Neutrophil (primary cell): ENCODE measurements around the gene OR10H4.

Experiments
- H3K27ac ChIP-seq: fragments of 200-600 bp; sonication (generic); 2 replicates; pipeline ENCODE4 v1.5.1; 2016; ENCODE audit warnings: mild to moderate bottlenecking, moderate library complexity
- H3K27me3 ChIP-seq: fragments of 200-600 bp; sonication (generic); 2 replicates; pipeline ENCODE4 v1.6.0; 2016; ENCODE audit warnings: mild to moderate bottlenecking
- H3K36me3 ChIP-seq: fragments of 200-600 bp; sonication (generic); 2 replicates; pipeline ENCODE4 v1.5.1; 2017
- H3K4me1 ChIP-seq, 2 experiments: fragments of 200-600 bp in 1 of 2; sonication (generic) in 1 of 2; 1 replicate in 1 of 2; 2 replicates in 1 of 2; pipeline versions ENCODE4 v1.5.1 to v1.6.1; 2013 to 2016; ENCODE audit warnings: low read depth in 1 of 2, low read length in 1 of 2, mild to moderate bottlenecking in 1 of 2, moderate library complexity in 1 of 2; ENCODE audit not compliant: control insufficient read depth in 1 of 2, insufficient read depth in 1 of 2
- H3K4me3 ChIP-seq, 2 experiments: fragments of 200-600 bp in 1 of 2; sonication (generic) in 1 of 2; 1 replicate in 1 of 2; 2 replicates in 1 of 2; pipeline ENCODE4 v1.5.1; 2013 to 2016; ENCODE audit warnings: low read depth in 1 of 2, low read length in 1 of 2, mild to moderate bottlenecking in 1 of 2, moderate library complexity in 1 of 2
- H3K9me3 ChIP-seq: fragments of 200-600 bp; sonication (generic); 2 replicates; pipeline ENCODE4 v1.5.1; 2016
- CTCF ChIP-seq: fragments of 200-600 bp; sonication (generic); IDR thresholded peaks from 2 replicates; pipeline ENCODE4 v1.5.1; 2016; ENCODE audit warnings: antibody characterized with exemption

OR10H4 gene

GRCh38 chr19:15991602-15992001 is 42.8 kb downstream of the OR10H4 start:
- TF ChIP-seq CTCF: no peak
- Histone ChIP-seq H3K36me3 (no peaks in the 10 kb centered on the region), H3K27ac (no peak overlapping the region), H3K27me3 (no peaks in the 10 kb centered on the region), H3K4me1 (no peaks in the 10 kb centered on the region), H3K9me3 (no peaks in the 10 kb centered on the region), H3K4me3 (no peak overlapping the region)

GRCh38 chr19:15992014-15992413 is 43.2 kb downstream of the OR10H4 start:
- H3K27me3 ChIP-seq: no peaks in the 10 kb centered on the region

GRCh38 chr19:15995536-15995935 is 46.7 kb downstream of the OR10H4 start:
- Histone ChIP-seq H3K27me3 (no peaks in the 10 kb centered on the region), H3K4me1 (no peaks in the 10 kb centered on the region), H3K36me3 (no peaks in the 10 kb centered on the region), H3K27ac (no peak overlapping the region), H3K4me3 (no peak overlapping the region), H3K9me3 (no peaks in the 10 kb centered on the region)
- TF ChIP-seq CTCF: no peak

More at GRCh38 chr19:15992014-15992413, 43.2 kb downstream of the OR10H4 start:
- no peaks in the 10 kb centered on the region for H3K36me3 ChIP-seq
- no peaks in the 10 kb centered on the region for H3K4me1 ChIP-seq
- no peak for TF ChIP-seq CTCF
- H3K4me3 ChIP-seq: no peak overlapping the region
- no peak overlapping the region for H3K27ac ChIP-seq
- no peaks in the 10 kb centered on the region for H3K9me3 ChIP-seq

GRCh38 chr19:15998166-15998565 is 49.4 kb downstream of the OR10H4 start:
- H3K4me3 ChIP-seq: no peak overlapping the region
- TF ChIP-seq CTCF: no peak
- no peaks in the 10 kb centered on the region for H3K9me3 ChIP-seq
- H3K27me3 ChIP-seq: no peaks in the 10 kb centered on the region
- peaks cover 12 to 15% of the 10 kb centered on the region in 2 experiments for H3K4me1 ChIP-seq
- no peak overlapping the region for H3K27ac ChIP-seq
- H3K36me3 ChIP-seq: no peaks in the 10 kb centered on the region
